Measurements from ENCODE around the gene CBX5. TPM values are rescaled to one million over a fixed set of nuclear protein-coding genes. Genes with fewer than 3 reads are reported as not detected.

The CBX5 gene
- total and polyA plus RNA-seq, 10 of the 15 experiments (the other 5 are each of a cell fraction or from before 2014, with no cell fraction given): 46.7 to 138 (median 74.6) TPM

- TF ChIP-seq ZNF687 (IDR thresholded peaks at IDR 0.05) (peak; percentile 69), CREB1 (IDR thresholded peaks at IDR 0.05; ENCODE audit: low read depth) (peak; percentile 97), CBX3 (IDR thresholded peaks at IDR 0.05; ENCODE audit: borderline replicate concordance, low read depth) (no peak), FOS (IDR thresholded peaks at IDR 0.05; ENCODE audit: borderline replicate concordance, extremely low read depth, insufficient read length) (peak; percentile 99), CREM (IDR thresholded peaks at IDR 0.05; ENCODE audit: low read depth) (peak; percentile 87), CBFB (IDR thresholded peaks at IDR 0.05; ENCODE audit: low read depth) (peak; percentile 95), EGR1 (IDR thresholded peaks at IDR 0.05; ENCODE audit: borderline replicate concordance in 1 of 2, low read depth in 2 of 2, low read length in 2 of 2) (0 out of 3 replicates have a peak, but pooled peaks of 1 of the 2 experiments have one; percentile 3), NKRF (conservative IDR thresholded peaks at IDR 0.05) (peak; percentile 34), ZSCAN29 (IDR thresholded peaks at IDR 0.05) (no peak), SP1 (IDR thresholded peaks at IDR 0.05; ENCODE audit: low read depth, low read length) (peak; percentile 99), IRF4 (IDR thresholded peaks at IDR 0.05; ENCODE audit: low read depth, low read length) (0 out of 2 replicates have a peak, but pooled peaks have one; percentile 32), POU2F2 (IDR thresholded peaks at IDR 0.05; ENCODE audit: borderline replicate concordance, low read depth, low read length) (peak; percentile 94), ELK1 (IDR thresholded peaks at IDR 0.05; ENCODE audit: low read depth, low read length) (no peak), MLLT1 (IDR thresholded peaks at IDR 0.05) (peak; percentile 96), E4F1 (IDR thresholded peaks at IDR 0.05; ENCODE audit: borderline replicate concordance, partially characterized antibody) (no peak), MYC (IDR thresholded peaks at IDR 0.05; ENCODE audit: insufficient read depth, insufficient read length, insufficient replicate concordance, low read length, severe bottlenecking) (peak; percentile 85), SMARCA5 (IDR thresholded peaks at IDR 0.05) (peak; percentile 48)
Observed at GRCh38 chr12:54280468-54281260, 742 bp upstream of the CBX5 start, which contains the start of gene HNRNPA1 (continued).

Data from GM12878 (cell line).